CD4-positive, alpha-beta T cell treated with Interferon alpha-2 for 1 hour (primary cell): Measurements from ENCODE around the gene OLFML1.
A peak's percentile ranks its signal among the peaks of the same experiment; 100 is the strongest.
"Not testable (repeated sequence)": the region's sequence is repeated elsewhere in the genome, so short reads cannot be mapped to it uniquely, and the experiment has no call there.

Experiments
- DNase-seq, 2 donors: peaks; one replicate each; pipeline ENCODE4 v3.0.0-alpha.2; 2020 to 2022

OLFML1 gene

GRCh38 chr11:7513234-7514098 lies 28.2 kb downstream of the OLFML1 start, which contains the start of gene PPFIBP2:
PPFIBP2 (plus strand) TSS chr11:7513999; CDS start chr11:7549476, 35,477 bp downstream.
- peak; percentile 78 to 86 for DNase-seq

GRCh38 chr11:7514099-7514591 lies 28.8 kb downstream of the OLFML1 start:
- DNase-seq = peak in 1 of 2 donors; percentile 21

GRCh38 chr11:7515447-7515886 lies 30.2 kb downstream of the OLFML1 start:
- no peak for DNase-seq

GRCh38 chr11:7516475-7516874 lies 31.2 kb downstream of the OLFML1 start:
- peak in 1 of 2 donors; percentile 8 for DNase-seq

- not testable (repeated sequence) for DNase-seq
Measured at GRCh38 chr11:7517743-7518142, 32.4 kb downstream of the OLFML1 start.

GRCh38 chr11:7518811-7519562 lies 33.7 kb downstream of the OLFML1 start:
- DNase-seq = no peak

GRCh38 chr11:7520011-7520942 lies 35.0 kb downstream of the OLFML1 start:
- DNase-seq = no peak

- no peak for DNase-seq
Measured at GRCh38 chr11:7520981-7521487, 35.7 kb downstream of the OLFML1 start.

GRCh38 chr11:7522121-7522520 lies 36.8 kb downstream of the OLFML1 start:
- DNase-seq = no peak

- DNase-seq = no peak
Measured at GRCh38 chr11:7522546-7522945, 37.2 kb downstream of the OLFML1 start.

GRCh38 chr11:7523416-7524210 lies 38.3 kb downstream of the OLFML1 start:
- DNase-seq = no peak

GRCh38 chr11:7524462-7525235 lies 39.3 kb downstream of the OLFML1 start:
- no peak for DNase-seq

GRCh38 chr11:7525424-7525823 lies 40.1 kb downstream of the OLFML1 start:
- DNase-seq = no peak

GRCh38 chr11:7527029-7527428 lies 41.7 kb downstream of the OLFML1 start:
- DNase-seq = peak in 1 of 2 donors; percentile 54

GRCh38 chr11:7528514-7529049 lies 43.3 kb downstream of the OLFML1 start:
- no peak for DNase-seq

GRCh38 chr11:7530013-7530640 lies 44.8 kb downstream of the OLFML1 start:
- no peak for DNase-seq

- DNase-seq = no peak
Measured at GRCh38 chr11:7531011-7531410, 45.7 kb downstream of the OLFML1 start.

GRCh38 chr11:7532405-7533145 lies 47.3 kb downstream of the OLFML1 start:
- no peak for DNase-seq
